Vagina (tissue), 2 donors: ENCODE measurements around the gene ATG2B.
A peak's percentile ranks its signal among the peaks of the same experiment; 100 is the strongest.

Experiments used
- CTCF ChIP-seq, 3 experiments: fragments of 450-650 bp in 2 of 3; fragments of 200-600 bp in 1 of 3; sonication (generic) in 1 of 3; IDR thresholded peaks; one replicate each; pipeline ENCODE4 v1.5.1; 2017 to 2019; ENCODE audit warnings: antibody characterized with exemption in 3 of 3, mild to moderate bottlenecking in 2 of 3, moderate library complexity in 2 of 3
- POLR2AphosphoS5 ChIP-seq, 2 donors: sonication (generic); formaldehyde crosslinking; IDR thresholded peaks; one replicate each; pipeline ENCODE4 v1.9.0; 2017; ENCODE audit warnings: antibody characterized with exemption in 2 of 2, mild to moderate bottlenecking in 2 of 2, low read depth in 1 of 2; ENCODE audit not compliant: insufficient read depth in 1 of 2

- TF ChIP-seq CTCF (IDR thresholded peaks at IDR 0.05) (no peak), POLR2AphosphoS5 (IDR thresholded peaks at IDR 0.05; ENCODE audit: insufficient read depth in 1 of 2, low read depth in 1 of 2) (peak in 1 of 2 donors; percentile 67)
These were observed 93.8 kb downstream of the ATG2B start for GRCh38 chr14:96269359-96269710.
